ENCODE measurements around the gene RWDD1.
A peak's percentile ranks its signal among the peaks of the same experiment; 100 is the strongest.

Gene RWDD1, protein sequence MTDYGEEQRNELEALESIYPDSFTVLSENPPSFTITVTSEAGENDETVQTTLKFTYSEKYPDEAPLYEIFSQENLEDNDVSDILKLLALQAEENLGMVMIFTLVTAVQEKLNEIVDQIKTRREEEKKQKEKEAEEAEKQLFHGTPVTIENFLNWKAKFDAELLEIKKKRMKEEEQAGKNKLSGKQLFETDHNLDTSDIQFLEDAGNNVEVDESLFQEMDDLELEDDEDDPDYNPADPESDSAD

DNA sequence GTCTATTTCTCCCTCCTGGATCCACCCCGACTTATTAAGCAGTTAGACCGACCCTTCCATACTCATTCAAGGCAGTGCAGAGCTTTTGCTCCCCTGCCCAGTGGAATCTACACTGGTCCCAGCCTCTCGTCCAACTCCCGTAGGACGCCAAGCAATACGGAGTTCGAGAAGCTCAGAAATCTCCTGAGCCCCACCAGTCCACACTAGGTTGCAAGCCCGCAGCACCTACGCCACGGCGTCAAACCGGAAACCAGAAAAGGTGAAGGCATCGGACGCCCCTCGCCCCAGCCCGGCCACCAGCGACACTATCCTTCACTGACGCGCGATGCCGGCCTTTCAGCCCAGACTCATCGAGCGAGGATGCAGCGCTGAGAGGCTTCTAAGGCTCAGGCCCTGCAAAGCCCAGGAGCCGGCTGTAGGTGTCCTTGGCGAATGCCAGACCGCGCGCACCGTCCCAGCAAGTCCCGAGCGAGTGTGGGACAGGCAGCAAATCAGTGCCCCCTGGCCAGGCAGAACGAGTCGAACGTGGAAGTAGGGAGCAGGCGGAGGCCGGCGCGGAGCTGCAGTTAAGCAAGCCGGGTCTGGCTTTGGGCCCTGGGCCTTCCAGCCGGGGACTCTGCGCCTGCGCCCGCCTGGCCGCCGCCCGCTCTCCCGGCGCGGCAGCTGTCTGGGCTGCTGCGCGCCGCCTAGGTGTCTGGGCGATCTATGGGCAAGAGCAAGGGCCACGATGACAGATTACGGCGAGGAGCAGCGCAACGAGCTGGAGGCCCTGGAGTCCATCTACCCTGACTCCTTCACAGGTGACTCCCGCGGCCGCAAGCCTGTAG, at the start of gene RWDD1:
Gene RWDD1, plus strand, starts transcription at position 649 of the 827 bp plus-strand sequence. Its CDS starts 79 bp downstream, at position 728.
- DNase-seq: peak; percentile 99

DNA sequence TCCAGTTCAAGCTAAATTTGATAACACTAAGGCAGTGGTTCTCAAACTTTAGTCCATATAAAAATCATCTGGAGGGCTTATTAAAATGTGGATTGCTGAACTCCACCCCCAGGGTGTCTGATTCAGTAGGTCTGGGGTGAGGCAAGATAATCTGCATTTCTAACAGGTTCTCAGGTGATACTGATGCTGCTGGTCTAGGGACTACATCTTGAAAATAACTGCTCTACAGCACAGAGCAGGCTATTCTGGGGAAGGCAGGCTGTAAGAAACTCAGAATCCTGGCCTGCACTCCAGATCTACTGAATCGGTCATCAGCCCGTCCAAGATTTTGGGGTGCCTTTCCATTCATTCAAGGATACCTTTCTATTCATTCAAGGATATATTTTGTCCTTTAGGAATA, 48.4 kb upstream of the RWDD1 start:
- DNase-seq: no peak

DNA sequence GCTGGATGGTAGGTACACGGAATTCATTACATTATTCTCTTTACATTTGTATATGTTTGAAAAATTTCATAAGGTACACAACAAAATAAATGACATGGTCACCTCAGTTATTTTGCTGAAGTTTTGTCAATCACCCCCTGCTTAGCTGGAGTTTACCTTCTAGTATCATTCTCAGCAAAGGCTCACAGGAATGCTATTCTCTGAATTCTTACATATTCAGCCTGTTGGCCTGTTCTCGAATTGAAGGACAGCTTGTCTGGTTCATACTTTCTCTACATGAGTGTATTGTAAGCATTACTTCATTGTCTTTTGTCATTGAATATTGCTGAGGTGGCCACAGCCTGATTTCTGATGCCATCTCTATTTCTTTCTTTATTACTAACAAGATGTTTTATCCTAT, 47.1 kb upstream of the RWDD1 start:
- DNase-seq: no peak

DNA sequence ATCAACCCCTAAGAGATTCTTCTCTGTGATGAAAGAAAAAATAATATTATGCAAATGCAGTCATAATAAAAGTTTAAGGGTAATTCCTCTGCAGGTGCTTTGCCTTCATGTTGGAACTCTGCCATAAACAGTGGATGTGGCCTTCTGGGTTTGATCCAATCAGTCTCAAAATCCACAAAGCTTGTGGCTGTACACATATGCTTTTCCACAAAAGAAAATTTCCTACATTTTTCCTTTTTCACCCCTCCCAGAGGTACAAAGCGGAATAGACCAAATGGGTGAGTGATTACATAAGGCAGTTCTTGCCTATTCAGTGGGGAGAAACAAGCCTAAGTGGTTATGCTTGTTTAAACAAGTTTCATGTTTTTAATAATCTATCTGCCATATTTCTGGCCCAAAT, 43.2 kb upstream of the RWDD1 start:
- no peak for DNase-seq

DNA sequence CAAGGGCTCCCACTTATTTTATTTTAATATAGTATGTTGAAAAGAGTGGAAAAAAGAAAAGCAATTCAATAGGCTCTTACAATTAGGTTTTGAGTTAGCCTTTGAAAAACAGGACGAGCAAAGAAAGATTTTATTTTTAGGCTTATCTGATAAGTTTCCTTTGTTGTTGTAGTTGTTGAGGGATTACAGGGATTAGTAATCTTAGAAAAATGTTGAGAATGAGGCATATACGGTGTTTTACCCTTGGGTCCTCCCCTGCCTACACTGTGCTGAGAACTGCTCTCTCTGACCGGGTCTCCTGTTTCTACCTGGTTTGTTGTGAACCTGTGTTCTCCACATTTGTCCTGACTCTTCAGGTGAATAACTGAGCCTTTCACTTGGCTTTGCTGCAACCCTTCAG, 42.5 kb upstream of the RWDD1 start:
- no peak for DNase-seq

DNA sequence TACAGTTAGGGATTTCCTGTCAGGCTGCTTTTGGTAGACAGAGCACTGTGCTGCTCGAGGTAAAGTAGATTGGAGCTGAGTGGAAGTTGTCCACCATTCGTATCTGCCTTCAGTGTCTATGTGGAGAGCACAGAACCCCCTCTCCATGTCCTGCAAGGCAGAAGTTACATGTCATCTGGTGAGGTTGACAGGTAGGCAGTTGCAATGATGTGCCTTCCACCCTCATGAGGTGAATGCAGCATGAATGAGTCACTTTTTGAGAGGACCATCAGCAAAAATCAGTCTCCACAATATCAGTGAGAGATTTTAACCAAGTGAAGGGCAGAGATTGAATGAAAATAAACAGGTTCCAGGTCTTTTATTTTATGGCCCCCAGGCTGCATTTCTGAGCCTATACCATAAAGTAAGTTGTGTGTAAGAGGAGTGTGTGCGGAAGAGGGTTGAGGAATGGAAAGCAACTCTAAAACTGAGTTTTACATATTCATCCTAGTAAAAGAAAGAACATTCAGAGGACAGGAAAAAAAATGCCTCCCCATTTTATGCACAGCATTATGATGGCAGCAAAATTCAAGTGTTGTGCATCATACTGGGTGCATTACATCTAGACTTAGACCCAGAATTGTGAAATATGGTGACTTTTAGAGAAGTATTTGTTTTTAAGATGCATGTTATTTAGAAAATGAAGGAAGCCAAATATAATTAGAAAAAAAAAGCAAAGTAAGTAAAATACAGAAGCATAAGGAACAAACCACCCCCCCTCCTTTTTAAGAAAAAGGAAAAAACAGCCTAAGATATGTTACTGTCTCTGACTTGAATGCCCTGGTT, 41.6 kb upstream of the RWDD1 start:
- DNase-seq: no peak

DNA sequence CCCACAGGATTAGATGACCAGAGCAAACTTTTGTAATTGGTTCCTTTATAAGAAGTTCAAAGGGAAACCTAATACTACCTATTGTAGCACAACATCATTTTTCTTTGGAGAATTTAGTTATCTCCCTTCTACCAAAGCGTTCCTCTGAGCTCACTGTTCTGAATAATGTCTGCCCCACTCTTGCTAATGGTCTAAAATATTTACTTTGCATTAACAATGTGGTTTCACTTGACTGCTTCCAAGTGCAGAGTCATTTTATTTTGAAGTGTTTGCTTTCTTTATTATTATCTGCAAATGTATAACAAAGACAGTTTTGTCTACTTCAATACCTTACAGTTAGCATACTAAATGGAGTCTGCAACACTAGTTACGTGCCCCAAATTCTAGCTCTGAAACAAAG, 40.9 kb upstream of the RWDD1 start:
- no peak for DNase-seq

DNA sequence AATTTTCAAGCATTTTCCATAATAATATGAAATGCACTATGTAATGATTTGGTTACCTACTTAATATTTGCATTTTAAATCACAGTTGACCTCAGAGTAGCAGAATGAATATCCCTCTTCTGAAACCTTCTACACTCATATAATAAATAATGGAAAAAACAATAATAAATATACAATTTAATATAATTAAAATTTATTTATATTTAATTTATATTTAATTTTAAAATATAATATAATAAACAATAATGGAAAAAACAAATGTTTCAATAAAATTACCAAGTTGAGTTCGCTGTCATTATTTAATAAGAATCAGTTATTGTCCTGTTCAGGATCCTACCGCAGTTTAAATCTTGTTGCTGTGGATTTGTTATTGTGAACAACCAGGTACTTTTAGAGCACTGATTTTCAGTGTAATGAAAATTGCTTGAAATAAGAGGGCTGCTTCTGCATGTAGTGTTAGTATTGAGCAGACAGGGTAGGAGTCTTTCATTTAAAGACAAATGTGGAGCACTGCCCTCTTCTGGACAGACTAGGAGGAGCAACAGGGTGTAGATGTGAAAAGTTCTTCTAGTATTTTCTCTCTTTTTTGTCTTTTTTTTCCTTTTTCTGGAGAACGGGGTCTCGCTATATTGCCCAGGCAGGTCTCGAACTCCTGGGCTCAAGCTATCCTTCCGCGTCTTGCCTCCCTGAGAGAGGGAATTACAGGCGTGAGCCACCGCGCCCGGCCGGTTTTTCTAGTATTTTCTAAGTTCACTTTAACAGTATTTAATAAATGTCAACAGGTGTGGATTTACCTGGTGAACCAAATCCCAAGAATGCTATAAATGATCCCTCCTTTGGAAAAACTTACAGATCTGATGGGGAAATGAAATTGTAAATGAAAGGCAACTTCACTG, 39.4 kb upstream of the RWDD1 start:
- DNase-seq: peak; percentile 71

DNA sequence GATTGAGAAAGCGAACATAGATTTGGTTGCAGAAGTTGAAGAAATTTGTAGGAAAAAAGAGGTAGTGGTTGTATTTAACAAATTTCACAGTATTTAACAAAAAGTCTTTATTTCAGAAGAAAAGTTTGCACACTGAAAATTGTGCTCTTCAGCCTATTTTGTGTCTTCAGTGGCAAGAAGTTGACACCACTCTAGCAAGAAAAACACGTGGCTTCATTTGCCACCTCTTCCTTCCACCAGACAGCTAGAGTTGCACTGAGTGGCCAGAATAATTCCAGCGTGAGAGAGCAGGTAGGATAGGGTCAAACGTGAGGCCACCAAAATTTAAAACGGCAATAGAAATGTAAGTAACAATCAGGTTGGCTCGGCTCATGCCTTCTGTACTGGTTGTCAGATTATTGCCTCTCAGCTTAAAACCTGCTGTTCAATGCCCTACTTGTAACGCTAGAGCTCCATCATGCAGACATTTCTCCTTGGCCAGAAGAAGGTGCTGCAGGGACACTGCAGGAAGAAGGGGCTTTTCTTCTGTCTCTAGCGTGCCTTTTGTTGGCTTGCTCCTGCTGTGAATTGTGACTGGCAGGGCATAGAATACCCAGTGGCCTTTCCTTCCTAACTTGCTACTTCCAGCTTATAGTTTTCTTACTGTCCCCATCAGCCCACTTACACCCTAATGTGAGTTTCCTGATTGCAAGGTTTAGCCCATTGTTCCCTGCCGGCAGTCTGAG, 37.9 kb upstream of the RWDD1 start:
- DNase-seq: no peak

DNA sequence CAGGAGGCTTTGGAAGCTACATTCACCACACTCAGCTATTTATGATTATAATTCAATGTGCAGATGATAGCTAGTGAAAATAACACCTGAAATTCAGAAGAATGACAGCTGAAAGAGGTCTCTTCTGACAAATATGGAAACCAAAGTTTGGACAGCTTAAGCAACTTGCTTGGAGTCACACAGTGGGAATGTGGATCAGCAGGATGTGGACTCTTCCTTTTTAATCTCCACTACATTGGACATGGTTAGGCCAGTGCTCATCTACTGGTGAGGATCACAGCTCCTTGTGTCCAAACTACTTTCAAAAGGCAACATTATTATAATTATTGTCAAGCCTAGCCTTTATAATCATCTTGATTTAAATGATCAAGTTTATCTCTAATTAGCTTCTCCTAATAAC, 36.2 kb upstream of the RWDD1 start:
- DNase-seq: no peak

DNA sequence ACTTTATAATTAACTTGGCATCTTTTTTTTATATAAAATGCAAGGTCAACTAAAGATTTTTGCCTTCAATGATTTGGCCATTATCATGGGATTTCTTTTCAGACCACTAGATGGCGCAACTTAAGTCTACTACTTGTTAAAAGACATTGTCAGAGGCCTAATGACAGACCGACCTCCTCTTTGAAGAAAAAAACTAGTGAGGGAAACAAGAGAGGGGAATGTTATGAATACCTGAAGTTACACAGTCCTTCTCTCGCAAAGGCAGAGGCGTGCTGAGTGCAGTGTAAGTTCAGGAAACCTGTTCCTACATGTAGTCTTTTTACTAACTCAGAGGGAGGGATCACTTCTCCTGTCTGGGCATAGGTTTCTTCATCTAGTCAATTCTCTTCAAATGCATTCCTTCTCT, 35.1 kb upstream of the RWDD1 start:
- DNase-seq: no peak

DNA sequence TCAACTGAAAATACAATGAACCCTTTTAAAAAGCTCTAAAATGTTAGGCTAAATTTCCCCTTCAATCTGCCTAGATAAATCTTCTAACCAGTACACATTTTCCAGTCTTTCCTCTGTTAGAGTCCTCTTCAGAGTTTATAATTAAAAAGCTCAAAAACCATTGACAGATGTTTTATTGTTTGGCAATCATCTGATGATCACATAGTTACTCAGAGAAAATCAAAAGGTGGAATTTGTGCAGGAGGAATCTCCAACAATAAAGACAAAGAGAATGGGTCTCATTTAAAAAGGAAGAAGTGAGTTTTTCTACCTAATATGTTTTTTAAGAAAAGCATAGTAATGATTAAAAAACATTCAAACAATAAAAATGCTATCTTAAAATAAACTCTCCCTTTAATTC, 28.9 kb upstream of the RWDD1 start:
- DNase-seq: no peak

DNA sequence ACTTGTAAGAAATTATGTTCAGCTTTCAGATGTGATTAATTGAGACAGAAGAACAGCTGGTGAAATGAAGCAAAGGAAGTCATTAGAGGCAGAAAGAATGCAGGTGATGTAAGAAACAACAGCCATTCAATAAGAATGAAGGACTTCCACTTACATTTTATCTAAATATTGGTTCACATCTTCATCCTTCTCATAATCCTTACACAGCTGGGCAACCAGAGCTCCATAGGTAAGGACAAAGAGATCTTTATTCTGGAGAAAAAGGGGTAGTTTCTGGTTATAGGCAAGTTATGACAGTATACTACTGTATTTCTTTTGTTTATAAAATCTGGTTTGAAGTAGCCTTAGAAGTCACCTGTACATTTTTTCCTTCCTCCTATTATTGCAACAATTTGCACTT, 28.2 kb upstream of the RWDD1 start:
- DNase-seq: no peak

DNA sequence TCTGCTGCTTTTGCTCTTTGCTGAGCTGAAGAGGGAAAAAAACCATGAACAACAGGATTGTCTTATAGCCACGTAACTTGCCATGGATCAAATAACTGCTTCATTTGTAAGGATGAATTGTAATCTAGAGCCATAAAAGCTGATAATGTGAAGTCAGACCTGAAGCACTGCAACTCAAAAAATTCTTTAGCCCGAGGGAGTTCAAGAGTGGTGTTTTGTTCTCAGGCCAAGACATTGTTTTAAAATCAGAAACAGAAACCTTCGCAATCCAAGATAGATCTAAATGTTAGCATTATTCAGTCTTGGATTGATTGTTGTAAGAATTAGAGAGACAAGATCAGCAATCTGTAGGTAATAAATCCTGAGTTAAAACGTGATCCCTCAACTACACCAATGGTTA, 25.7 kb upstream of the RWDD1 start, which contains the start of gene TRAPPC3L:
Gene TRAPPC3L, minus strand, starts transcription at position 34 of the 400 bp plus-strand sequence. CDS start 170 bp downstream, outside the sequence.
- DNase-seq: no peak

DNA sequence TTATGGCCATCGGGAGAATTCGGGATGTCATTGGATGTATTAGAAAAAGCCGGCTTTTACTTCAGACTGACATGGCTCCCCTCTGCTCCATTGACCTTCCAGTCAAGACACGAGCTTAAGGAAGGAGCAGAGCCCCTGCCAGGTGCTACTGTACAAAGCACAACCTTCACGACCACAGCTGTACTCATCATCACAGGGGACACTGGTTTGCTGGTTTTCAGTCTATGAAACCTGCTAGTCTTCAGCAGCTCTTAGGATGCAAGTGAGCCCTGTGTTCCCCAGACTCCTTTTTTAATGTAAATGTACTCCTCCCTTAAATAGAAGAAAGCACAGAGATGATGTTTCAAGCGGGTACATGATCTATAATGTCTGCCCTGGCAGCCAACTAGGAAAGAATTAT, 23.9 kb upstream of the RWDD1 start:
- no peak for DNase-seq

DNA sequence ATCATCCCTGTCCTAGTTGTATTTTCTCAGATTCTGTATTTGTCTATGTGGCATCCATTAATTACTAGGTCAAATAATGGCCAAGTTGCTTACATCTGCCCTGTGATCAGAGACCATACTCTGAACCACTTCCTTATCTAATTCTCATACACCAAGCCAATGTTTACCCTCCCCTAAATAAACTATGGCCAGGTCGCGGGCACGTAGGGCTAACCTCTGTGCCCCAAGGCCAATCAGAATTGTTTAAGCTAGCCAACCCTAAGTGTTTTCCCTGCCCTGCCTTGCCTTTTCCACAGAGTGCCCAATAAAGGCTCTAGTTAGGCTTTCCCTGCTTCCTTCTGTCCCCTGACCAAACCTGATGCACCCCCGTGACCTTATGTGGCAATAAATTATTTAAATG, 20.5 kb upstream of the RWDD1 start:
- DNase-seq: no peak

DNA sequence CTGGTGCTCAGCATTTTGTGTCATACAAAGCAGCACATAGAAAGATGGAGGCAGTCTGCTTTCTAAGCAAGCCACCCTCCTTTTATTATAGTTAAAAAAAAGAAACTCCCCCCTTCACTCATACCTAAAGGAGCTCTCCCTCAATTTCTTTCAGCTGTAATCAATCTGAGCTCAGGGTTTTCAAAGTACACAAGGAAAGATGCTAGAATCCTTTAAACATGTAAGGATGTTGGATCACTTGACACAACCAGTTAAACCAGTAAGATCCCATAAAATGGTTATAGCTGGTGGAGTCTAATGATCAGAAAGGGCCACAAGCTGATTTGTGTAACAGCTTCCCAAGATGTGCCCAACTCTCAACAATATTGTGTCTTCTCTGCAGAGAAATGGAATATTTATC, 17.9 kb upstream of the RWDD1 start, which contains the start of gene CALHM4:
Gene CALHM4, plus strand, starts transcription at position 301 of the 400 bp plus-strand sequence. Its CDS starts 43 bp downstream, at position 344.
- DNase-seq: no peak

DNA sequence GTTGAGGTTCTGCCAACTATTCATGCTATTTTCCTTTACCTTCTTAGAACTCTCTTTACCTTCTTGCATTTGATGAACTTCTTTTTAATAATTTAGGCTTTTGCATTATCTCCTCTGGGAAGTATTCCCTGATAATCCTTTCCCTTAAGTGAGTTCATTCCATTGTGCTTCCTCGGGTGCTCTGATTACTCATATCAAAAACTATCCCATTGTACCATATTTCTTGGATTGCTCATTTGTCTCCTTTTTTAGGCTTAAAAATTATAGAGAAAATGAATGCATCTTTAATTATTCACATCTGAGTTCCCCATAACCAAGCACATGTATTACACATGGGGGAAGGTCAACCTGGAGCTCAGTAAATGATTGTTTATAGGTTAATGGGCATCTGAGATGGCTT, 15.2 kb upstream of the RWDD1 start:
- DNase-seq: no peak

DNA sequence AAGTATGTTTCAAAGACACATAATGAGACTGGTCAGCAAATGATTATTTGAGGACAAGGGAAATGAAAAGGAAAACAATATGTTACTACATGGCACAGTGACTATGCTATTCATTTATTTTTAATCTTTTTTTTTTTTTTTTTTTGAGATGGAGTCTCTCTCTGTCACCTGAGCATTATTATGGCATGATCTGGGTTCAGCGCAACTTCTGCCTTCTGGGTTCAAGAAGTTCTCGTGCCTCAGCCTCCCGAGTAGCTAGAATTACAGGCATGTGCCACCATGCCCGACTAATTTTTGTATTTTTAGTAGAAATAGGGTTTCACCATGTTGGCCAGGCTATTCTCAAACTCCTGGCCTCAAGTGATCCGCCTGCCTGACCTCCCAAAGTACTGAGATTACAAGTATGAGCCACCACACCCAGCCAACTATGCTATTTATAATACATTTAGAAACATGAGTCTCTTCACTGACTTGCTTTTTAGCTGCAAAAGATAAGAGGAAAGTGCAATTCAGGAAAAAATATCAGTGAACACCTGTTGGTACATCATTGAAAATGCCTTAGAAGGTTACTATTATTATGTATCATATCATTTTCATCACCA, 14.4 kb upstream of the RWDD1 start:
- DNase-seq: no peak

DNA sequence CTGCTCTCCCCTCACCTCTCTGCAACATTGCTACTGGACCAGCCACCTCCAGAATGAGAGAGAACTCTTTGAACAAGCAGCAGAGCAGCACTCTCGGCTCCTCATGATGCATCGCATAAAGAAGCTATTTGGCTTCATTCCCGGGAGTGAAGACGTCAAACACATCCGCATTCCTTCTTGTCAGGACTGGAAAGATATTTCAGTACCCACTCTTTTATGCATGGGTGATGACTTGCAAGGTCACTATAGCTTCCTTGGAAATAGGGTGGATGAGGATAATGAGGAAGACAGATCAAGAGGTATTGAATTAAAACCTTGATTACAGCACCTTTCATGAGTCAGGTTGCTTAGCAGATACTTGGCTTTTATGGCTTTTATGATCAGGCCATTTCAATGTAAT, 13.4 kb upstream of the RWDD1 start:
- no peak for DNase-seq

DNA sequence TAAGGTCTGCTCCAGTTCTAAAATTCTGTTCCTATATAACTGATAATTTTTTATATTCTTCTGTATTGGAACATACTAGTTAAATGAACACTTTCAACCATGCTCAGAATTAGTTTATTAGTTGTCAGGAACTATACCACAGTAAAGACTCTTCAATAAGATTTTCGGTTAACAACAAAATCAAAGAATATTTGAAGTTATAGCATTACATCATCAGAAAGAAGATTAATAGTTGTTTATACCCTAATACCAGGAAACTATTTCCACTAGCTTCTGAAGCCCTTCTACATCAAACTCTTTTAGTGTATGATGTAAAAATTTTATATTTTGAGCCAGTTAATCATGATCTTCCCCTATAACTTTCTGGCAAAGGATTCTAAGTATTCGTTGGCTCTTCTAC, 11.2 kb upstream of the RWDD1 start:
- DNase-seq: no peak
